ENCODE measurements around the gene EYS. TPM values are rescaled to one million over a fixed set of nuclear protein-coding genes. Genes with fewer than 3 reads are reported as not detected.
"Not testable (repeated sequence)": the region's sequence is repeated elsewhere in the genome, so short reads cannot be mapped to it uniquely, and the experiment has no call there.

Gene EYS
- polyA plus RNA-seq, 3 donors = 0.51 to 0.69 (median 0.65) TPM

GRCh38 chr6:63738190-63738589 is 1968.8 kb downstream of the EYS start:
- not testable (repeated sequence) for DNase-seq (ENCODE audit: low read depth in 3 of 3, low spot score in 2 of 3)

DNA sequence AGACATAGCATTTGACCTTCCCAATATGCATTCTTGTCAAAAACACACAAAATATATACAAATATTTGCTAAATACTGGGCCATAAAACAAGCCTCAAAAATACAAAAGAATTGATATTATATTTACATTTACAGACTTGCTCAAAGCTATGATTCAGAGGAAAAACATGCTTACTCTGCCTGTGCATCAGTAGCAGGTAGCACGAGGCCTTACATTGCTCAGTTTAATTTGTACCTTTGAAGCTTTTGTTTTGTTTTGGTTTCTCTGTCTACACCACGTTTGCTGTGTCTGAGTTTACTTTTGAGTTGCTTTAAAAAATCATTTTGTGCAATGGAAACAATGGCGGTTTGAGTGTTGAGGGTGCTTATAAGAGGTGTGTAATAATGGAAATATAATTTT is 1972.1 kb downstream of the EYS start:
- DNase-seq (ENCODE audit: low read depth in 3 of 3, low spot score in 2 of 3) = no peak

DNA sequence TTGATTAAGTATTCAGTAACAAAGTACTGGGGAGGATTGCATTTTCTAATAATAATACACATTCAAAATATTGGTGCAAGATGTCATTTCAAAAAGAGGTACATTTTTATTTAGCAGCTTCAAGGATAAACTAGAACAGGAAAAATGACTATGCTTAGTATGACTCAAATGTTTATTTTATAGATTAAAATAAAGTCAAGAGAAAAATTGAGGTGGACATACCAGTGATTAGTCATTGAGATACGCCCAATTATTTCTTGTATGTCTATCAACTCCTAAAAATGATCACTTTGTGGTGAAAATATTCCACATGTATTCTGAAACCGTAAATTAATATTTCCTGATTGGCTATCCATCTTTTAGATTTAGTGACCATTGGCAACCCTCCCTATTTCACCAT is 1974.7 kb downstream of the EYS start:
- DNase-seq (ENCODE audit: low read depth in 3 of 3, low spot score in 2 of 3) = no peak

- DNase-seq (ENCODE audit: low read depth in 3 of 3, low spot score in 2 of 3) = no peak
Observed at GRCh38 chr6:63731930-63732329, 1975.1 kb downstream of the EYS start.

DNA sequence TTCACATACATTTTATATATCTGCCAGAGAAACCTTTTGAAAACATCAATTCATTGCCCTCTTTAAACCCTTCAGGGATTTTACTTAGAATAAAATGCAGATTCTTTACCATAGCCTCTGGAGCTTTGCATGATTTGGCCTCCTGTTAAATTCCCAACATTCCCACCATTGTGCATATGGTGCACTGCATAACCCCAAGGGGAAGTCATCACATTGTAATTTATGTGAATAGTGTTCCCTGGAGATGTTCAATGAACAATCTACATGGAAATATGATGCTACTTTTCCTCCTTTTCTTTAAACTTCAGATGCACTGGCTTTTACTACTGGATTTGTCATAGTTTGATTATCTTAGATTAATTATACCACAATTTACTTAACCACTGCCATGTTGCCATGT is 1976.7 kb downstream of the EYS start:
- no peak for DNase-seq (ENCODE audit: low read depth in 3 of 3, low spot score in 2 of 3)

GRCh38 chr6:63724721-63725120 is 1982.3 kb downstream of the EYS start:
- no peak for DNase-seq (ENCODE audit: low read depth in 3 of 3, low spot score in 2 of 3)

- no peak for DNase-seq (ENCODE audit: low read depth in 3 of 3, low spot score in 2 of 3)
Observed at GRCh38 chr6:63721181-63721580, 1985.8 kb downstream of the EYS start.

- no peak for DNase-seq (ENCODE audit: low read depth in 3 of 3, low spot score in 2 of 3)
Observed at GRCh38 chr6:63716169-63716568, 1990.9 kb downstream of the EYS start.

DNA sequence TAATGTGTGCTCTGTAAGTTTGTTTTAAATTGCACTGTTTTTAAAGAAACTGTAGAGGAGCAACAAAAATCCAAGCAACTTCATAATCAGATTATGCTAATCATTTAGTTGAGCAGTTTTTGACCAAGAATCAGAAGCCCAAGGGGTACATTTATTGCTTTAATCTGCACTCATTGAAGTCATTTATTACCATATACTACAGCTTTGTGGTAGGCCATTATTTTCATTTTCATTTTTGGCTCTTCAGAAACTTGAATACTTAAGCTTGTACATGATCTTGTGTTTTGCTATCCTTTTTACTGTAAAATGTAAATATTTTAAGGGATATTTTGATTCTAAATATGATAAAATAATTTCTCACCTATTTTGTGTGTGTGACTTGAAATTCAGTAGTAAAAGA is 1992.9 kb downstream of the EYS start:
- DNase-seq (ENCODE audit: low read depth in 3 of 3, low spot score in 2 of 3) = no peak

- DNase-seq (ENCODE audit: low read depth in 3 of 3, low spot score in 2 of 3) = no peak
Observed at GRCh38 chr6:63713332-63713731, 1993.7 kb downstream of the EYS start.

- DNase-seq (ENCODE audit: low read depth in 3 of 3, low spot score in 2 of 3) = no peak
Observed at GRCh38 chr6:63709148-63709547, 1997.9 kb downstream of the EYS start.

DNA sequence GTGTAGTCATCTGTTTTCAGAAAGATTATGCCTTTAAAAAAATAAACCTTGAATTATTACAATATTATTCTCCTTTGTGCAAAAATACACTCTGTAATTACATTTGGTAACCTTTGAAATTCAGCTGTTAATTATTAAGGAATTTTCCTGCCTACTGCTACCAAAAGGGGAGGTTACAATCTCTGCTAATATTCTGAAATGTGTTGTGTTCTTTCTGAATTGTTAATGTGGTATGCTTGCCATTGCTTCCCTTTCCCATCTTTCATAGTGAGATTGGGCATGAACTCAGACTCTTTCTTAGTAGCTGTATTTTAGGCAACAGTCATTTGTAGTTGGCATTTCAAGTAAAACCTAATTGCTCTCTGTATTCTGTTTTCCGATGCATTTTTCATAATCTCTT is 1998.4 kb downstream of the EYS start:
- DNase-seq (ENCODE audit: low read depth in 3 of 3, low spot score in 2 of 3) = no peak

DNA sequence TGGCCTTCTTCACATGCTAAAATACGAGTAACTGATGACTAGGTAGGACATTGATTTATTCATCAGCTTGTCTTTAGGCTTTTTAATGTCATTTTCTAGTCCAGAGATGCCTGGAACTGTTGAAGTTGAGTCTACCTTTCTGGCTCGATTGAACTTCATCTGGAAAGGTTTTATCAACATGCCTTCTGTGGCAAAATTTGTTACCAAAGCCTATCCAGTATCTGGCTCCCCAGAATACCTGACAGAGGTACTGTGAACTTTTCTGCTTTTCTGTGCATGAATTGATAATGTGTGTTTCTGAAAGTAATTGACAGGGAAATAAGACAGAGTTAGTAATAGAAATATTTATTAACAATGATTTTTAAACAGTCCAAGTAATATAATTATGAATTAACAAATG is 2000.4 kb downstream of the EYS start:
- DNase-seq (ENCODE audit: low read depth in 3 of 3, low spot score in 2 of 3) = no peak

DNA sequence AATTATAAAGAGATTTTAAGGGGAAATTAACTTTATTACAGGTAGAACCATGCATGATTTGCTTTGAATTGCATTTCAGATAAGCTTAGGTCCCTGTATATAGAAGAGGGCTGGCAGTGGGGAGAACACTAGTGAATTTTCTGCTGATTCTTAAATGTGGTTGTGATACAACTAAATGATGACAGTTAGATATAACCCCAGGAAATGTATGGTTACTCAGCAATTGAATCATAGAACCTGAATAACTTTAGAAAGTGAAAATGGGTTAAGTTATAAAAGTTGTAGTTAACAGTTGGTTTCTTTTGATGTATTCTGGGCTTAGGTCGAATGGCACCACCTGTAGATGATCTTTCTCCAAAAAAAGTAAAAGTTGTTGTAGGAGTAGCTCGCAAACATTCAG is 2001.3 kb downstream of the EYS start:
- no peak for DNase-seq (ENCODE audit: low read depth in 3 of 3, low spot score in 2 of 3)

DNA sequence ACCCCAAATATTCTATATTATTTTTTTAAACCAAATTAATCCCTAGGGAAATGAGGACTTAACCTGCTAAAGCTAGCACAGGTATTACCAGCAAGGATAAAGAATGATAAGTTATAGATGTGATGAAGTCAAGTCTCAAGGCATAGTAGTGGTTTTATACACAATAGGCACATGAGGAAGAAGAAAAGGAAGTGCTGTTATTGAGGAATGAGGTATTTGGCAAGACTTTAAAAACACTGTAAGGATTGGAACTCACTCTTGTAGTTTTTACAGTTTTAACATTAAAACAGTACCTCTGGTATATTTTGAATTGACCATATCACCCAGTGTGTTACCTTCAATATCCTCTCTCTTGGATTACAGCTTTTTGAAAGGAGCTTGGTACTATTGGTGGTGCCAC is 2016.8 kb downstream of the EYS start:
- DNase-seq (ENCODE audit: low read depth in 3 of 3, low spot score in 2 of 3) = no peak

- DNase-seq (ENCODE audit: low read depth in 3 of 3, low spot score in 2 of 3) = no peak
Observed at GRCh38 chr6:63689421-63689820, 2017.6 kb downstream of the EYS start.

- DNase-seq (ENCODE audit: low read depth in 3 of 3, low spot score in 2 of 3) = no peak
Observed at GRCh38 chr6:63685446-63686379, 2021.3 kb downstream of the EYS start.

DNA sequence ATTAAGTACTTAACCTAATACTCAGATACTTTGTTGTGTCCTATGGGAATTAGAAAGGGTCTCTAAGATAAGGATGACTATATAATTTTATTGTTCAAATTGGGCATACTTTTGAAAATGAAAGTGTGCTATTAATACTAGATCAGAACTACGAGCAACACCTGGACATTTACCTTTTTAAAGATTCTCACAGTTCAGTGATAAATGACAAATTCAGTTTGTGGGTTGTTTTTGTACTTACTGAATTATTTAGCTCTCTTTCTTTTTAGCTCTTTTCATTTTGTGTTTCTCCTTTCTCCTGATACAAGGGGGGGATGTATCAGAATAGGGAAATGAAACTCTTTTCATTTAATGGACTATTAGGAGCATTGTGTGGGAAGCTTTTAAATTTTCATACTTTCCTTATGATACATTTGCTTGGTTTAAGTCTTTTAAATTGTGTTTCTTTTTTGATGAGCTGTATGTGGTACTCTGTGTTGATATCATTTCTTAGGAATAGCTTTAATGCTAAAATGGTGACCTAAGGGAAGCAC is 2023.9 kb downstream of the EYS start:
- no peak for DNase-seq (ENCODE audit: low read depth in 3 of 3, low spot score in 2 of 3)

DNA sequence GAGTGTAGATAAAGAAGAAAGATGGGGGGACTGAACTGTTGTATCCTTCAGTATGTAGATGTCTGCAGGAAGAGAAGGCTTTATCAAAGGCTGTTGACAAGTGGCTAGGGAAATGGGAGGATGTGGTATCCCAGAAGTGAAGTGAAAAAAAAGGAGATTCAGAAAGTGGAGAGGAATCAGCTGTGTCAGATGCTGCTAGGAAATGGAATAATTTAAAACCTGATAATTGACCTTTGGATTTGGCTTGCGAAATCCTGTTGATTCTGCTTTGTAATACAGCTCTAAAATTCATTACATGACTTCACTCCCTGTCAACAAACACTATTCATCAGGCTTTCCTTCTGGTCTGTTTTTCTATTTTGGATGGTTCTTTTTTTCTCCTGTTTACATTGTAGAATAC is 2029.7 kb downstream of the EYS start:
- peak in 1 of 3 donors; percentile 16 for DNase-seq (ENCODE audit: low read depth in 3 of 3, low spot score in 2 of 3)

GRCh38 chr6:63676412-63677114 is 2030.5 kb downstream of the EYS start:
- DNase-seq (ENCODE audit: low read depth in 3 of 3, low spot score in 2 of 3) = no peak

DNA sequence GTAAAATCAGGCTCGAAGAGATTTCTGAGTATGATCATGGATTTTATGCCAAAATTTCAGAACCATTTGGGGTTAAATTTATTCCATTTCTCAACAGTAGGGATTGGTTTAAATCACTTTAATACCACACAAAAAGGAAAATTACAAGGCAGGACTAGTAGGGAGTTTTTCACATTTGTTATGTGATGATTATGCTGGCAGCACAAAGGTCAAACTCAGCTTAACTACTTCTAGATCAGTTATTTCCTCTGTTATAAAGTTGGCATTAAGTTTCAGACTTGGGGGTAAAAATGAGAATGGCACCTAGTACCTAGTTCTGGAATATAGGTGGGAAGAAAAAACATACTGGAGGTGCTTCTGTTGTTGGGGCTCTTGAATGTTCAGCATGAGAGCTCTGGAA is 2031.9 kb downstream of the EYS start:
- DNase-seq (ENCODE audit: low read depth in 3 of 3, low spot score in 2 of 3) = no peak

DNA sequence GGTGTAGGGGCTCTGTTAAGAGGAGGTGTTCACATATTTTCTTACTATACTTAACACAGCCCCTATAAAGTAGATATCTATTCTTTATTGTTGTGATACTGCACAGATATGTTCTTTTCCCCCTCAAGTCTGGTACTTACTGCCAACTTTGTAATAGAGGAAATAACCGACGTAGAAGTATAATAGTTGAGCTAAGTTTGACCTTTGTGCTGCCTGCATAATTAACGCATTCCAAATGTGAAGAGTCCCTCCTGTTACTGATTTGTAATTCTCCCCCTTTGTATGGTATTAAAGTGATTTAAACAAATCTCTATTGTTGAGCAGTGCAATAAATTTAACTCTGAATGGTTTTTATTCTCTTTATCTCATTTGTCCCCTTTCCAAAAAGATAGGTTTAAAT is 2032.4 kb downstream of the EYS start:
- no peak for DNase-seq (ENCODE audit: low read depth in 3 of 3, low spot score in 2 of 3)

Measured in right renal cortex interstitium (tissue), 3 donors.